HG03175 (cell line): ENCODE measurements around the gene SKI.

Experiments
- ATAC-seq: cut with Tn5 transposase; IDR thresholded peaks from one replicate; pipeline ENCODE4 v1.9.1; 2021; ENCODE audit warnings: mild to moderate bottlenecking, moderate library complexity; ENCODE audit not compliant: unreplicated experiment

Gene SKI

GRCh38 chr1:2348346-2349325 lies 120.5 kb downstream of the SKI start:
- ATAC-seq, result no peak

DNA sequence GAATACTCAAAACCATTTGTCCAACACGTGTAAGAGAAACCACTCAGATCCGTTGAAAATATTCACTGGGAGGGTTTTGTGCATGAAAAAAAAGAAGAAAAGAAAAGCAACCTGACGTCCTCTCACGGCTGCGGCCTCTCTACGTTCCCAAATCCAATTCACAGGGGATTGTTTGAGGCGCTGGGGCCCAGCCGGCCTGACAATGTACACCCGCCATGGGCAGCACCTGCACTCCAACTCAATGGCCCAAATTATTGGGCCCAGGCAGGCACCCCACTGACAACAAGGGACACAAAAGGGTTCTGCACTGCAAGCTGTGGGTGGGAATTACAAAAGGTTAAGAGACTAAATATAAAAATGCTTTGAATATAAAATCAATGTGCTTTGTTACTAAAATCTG lies 121.7 kb downstream of the SKI start:
- ATAC-seq, result no peak

DNA sequence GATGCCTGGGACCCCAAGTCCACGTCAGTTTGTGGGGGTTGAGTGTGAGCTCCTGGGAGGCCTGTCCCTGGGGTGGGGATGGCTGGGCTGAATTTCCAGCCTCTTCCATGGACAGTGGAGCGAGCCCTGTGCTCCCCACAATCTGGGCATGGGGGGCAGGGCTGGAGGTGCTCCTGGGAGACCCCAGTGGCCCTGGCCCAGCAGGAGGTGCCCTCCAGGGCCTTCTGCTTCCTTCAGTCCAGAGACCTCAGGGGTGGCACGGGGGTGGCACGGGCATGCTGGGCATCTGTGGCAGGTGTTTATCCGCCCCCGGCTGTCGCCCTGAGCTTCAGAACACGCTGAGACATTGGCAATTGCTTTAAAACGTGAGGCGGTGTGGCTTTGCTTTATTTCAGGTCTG lies 122.4 kb downstream of the SKI start:
- ATAC-seq, result no peak

DNA sequence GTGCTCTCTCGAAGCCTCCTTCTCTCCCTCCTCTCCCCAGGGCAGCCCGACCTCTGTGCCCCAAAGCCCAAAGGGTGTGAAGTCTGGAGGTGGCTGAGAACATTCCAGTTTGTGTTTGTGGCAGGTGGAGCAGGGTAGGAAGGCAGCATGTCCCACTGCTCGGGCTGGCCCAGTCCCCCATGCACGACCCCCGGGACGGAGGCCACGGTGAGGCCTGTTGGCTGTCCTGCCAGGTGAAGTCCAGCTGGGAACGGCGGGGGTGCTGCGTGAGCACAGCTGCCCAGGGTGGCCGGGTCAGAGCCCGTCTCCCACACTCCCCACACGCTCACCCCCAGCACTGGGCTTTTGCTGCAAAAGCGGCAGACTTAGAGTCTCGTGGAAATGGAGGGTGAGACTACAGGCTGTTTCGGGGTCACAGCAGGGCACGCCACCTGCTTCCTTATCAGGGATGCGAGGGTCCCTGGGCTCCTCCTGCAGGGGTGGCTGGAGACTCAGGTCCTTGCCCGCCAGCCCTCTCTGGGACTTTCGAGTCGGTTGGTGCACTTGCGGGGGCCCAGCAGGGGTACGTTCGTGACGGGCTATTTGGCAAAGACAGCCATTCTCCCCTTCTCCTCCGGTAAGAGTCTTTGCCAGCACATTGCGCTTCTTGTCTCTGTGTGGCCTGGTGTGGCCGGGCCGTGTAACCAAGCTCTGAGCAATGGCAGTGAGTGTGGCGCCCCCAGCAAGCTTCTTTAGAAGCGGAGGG lies 123.0 kb downstream of the SKI start:
- ATAC-seq, result no peak

GRCh38 chr1:2351723-2352122 lies 123.6 kb downstream of the SKI start:
- no peak for ATAC-seq

DNA sequence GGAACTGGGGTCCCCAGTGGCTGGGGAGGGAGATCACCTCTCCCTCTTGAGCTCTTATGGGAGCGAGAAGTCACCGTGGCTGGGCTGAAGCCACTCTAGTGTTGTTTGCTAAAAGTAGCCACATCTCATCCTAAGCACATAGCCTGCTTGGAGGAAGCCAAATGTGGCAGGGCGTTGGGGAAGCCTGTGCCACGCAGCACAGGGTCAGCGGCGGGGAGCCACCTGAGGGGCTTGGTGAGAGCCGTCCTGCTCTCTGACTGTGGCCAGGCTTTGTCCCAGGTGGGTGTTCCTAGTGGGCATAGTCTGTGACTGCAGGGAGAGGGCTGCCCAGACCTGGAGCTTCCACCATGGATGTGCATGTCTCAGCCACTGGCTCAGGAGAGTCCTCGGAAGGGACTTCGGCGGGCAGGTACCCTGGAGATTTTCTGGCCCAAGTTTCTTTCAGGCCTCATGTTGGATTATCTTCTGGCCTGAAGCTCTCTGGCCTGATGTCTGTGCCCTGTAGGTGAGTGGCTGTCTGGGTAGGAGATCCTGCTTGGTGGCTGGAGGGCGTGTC lies 124.3 kb downstream of the SKI start:
- no peak for ATAC-seq

DNA sequence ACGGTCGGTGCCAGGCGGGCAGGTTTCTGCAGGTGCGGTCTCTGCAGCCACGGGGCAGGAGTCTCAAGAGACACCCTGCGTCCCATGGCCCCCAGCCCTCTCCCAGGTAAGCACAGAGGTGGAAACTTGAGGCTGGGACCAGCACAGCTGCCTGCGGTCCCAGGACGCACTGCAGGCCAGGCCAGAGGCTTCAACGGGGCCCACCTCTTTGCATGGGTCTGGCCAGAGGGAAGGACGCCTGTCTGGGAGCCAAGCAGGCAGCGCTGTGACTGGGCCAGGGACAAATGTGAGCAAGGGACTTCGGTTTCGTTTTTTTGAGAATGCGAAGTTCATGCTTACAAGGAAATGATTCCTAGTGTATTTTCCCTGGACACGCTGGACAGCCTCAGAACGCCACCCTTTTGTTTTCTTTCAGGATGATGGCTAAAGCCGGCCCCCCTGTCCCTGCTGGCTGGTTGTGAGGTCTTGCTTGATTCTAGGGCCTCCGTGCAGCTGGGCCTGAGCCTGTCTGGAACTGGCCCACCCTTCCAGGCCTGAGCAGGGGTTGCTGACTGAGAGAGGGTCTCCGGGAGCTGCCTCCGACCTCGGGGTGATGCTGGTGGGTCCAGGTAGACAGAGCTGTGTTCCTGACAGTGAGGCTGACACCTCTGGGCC lies 124.9 kb downstream of the SKI start:
- no peak for ATAC-seq

DNA sequence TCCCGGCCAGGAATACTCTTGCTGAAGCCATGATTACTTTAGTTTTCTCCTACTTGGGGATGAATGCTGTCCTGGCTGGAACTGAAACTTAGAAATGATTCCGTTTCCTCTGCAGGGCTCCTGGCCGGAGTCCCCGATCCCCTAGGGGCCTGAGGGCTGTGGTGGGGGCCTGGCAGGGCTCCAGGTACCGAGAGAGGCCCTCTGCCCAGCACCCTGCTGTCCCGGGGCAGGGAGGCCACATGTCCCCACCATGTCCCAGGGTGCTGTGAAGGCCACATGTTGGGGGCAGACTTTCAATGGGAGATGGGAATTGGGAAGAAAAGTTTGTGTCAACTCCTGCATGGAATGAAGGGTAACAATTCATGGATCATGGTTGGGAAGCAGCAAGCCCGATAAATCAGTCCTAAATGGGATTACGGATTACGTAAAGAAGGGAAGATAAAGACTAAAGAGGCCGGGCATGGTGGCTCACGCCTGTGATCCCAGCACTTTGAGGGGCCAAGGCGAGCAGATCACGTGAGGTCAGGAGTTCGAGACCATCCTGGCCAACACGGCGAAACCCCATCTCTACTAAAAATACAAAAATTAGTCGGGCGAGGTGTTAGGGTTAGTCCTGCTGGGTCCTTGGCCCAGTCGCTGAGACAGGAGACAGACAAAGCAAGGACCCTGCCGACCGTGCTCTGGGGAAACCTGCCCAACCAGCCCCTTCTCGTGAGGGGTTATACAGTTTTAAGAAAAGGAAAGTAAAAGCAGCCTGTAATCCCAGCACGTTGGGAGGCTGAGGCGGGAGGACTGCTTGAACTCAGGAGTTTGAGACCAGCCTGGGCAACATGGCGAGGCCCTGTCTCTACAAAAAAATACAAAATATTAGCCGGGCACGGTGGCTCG lies 125.7 kb downstream of the SKI start:
- ATAC-seq, result no peak

GRCh38 chr1:2354511-2355372 lies 126.6 kb downstream of the SKI start:
- no peak for ATAC-seq

DNA sequence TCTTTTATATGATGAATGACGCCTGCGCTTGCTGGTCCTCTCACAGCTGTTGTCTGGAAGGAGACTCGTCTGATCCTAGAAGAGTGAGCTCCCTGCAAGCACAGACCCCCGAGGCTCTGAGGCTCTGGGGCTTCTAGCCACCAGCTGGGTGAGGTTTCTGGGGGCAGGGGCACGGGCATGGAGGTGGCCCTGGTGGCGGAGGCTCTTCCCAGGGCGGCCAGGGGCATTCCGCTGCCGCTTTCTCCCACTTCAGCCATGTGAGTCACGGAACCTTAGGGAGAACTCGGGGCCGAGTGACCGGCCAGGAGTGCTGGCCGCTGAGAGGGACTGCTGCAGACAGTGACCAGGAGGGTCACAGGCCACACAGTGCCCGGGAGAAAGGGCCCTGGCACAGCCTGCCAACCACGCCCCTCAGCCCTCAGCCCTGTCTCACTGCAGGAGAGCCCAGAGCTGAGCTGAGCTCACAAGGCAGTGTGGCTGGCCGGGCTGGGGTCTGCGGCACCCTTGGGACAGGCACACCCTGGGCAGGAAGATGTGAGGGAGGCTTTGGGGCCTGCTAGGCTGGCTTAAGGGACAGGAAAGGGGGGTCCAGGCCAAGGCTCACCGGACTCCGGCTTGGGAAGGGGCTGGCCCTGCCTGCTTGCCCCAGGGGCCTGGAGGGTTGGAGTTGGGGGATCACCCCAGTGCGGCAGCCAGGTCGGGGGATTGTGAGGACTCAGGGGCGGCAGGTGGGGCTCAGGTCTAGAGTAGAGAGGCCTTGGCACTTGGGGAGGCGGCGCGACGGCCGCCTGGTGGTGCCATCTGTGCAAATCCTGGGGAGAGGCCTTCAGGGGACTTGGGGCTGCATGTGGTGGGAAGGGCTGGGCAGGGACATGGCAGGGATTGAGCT lies 127.5 kb downstream of the SKI start:
- ATAC-seq, result no peak

DNA sequence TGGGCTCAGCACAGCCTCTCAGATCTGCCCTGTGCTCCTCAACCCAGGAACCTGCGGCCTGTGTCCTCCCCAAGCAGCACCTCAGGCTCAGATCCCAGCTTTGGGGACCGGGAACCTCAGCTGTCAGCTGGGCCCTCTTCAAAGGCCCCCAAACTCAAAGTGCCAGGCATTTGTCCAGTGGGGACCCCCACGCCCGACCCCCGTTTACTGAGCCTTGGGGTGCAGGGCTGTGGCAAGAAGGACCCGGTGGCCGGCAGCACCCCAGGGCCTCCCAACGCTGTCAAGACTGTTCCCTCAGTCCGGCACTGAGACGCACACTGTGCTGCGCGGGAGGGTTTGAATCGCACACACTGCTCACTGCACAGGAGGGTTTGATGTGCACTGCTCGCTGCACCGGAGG lies 128.3 kb downstream of the SKI start:
- no peak for ATAC-seq

DNA sequence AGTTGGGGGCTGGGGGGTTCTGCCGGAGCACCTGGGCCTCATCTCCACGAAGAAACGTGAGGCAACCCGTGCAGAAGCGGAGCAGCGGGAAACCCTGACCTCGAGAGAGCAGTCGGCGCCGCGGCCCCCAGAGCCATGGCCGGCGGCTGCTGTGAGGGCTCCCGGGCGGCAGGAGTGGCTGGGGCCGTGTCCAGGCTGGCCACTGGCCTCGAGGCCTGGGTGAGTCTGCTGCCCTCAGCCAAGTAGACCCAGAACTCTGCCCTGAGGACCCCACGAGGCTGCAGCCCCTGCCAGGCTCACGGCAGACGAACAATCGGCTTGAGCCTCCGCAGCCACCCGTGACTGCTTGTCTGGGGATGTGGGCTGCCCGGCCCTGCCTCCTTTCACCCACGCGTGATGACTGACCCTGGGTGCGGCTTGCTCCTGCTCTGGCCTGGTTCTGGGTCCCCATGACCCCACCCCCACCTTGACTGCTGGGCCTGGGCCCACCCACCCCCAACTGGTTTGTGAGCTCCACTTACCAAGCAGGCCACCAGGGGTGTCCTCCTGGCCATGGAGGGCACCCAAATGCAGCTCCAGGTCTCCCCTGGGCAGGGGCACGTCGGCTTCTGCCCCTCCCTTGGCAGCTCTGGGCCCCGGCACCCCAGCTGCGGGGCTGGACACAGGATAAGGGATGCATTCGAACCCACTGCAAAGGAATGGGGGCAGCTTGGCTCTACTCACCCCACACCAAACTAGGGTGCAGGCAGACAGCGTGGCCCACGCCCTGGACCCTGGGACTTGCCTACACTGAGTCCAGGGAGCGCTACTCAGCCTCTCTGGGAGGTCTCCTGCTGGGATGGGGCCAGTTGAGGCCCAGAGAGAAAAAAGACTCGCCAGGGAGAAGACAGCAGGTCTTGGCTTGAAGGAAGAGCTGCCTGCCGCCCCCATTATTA lies 129.1 kb downstream of the SKI start:
- no peak for ATAC-seq

DNA sequence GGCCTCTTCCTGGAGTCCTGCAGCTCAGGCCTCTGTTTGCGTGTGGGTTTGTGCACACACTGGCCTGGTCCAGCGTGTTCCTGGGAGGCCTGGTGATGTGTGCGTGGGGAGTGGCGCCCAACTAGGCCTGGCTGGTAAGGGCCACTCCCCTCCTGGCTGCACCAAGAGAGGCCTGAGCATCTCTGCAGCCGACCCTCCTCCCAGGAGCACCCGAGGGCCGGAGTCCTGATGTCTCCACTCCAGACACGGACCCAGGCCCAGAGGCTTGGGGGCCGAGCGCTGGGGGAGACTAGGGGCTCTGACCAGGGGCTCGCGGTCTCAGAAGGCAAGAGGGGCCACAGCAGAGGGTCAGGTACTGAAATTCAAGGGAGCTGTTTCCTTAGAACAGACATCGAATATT lies 130.0 kb downstream of the SKI start:
- no peak for ATAC-seq

DNA sequence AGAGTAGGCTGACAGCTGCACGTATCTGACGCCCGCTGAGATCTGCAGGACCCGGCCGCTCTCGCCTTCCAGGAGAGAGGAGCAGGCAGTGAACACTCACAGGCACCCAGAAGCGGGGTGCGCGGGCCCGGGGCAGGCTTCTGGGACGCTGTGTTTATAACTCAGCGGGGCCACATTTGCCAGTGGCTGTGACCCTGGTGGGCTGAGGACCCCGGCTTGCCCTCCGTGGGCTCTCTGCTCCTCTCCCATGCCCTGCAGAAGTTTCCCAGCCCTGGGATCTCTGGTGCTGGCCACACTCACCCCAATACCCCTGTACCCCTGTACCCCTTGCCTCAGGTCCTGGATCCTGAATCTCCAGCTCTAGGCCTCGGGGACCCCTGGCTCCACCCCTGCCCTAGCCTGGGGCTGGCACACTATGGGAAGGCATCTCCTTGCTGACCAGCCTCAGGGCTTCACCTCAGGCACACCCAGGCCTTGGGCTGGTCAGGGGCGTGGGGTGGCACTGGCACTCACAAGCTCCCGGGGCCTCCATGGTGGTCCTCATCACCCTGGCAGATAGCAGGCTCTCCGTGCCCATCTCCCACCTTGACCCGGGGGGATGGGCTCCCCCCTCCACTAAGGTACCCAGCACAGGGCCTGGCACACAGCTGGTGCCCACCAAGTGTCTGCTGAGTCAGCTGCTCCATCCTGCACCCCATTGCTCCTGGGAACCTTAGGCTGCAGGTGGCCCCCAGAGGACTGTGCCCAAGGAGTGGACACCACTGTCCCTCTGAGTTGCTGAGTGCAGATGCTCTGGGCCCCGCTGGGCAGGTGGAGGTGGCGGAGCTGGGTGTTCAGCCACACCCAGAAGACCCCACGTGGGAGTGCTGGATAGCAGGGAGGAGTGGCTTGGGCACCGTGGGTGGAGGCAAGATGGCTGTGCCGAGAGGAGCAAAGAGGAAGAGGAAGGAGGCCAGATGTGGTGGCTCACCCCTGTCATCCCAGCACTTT lies 130.8 kb downstream of the SKI start:
- no peak for ATAC-seq
